COR-L47 (cell line): Measurements from ENCODE around the gene ZNF749.
"Not testable (repeated sequence)": the region's sequence is repeated elsewhere in the genome, so short reads cannot be mapped to it uniquely, and the experiment has no call there.

Source experiments
- DNase-seq: peaks from one replicate; lab custom pipeline; 2025; lab: John Stamatoyannopoulos, UW

ZNF749 gene

DNA sequence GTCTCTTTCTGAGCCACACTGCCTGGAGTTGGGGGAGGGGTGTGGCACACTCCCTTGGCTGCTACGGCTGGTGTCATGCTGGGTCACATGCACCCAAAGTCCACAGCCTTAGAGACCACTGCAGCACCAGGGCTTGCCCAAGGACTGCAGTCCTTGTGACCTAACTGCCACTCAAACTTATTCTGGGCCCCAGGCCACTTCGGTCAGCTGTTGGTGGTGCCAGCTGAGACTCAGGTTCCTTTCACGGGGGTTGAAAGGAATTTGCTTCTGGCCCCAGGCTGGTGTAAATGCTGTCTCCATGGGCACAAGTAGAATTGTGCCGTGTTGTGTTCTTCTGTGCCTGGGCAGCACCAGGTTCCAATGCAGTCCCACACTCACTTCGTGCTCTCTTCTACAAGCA is 31.4 kb downstream of the ZNF749 start:
- no peak for DNase-seq

DNA sequence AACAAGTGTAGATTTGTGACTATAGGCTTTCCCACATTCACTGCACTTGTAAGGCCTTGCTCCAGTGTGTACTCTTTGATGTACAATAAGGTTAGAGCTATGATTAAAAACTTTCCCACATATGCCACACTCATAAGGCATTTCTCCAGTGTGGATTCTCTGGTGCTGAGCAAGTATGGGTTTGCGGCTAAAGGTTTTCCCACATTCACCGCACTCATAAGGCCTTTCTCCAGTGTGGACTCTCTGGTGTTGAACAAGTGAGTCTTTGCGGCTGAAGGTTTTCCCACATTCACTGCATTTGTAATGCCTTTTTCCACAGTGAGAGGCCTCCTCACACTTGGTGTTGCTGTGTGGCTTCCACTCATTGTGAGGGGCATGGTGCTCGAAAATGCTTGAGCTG is 38.5 kb downstream of the ZNF749 start:
- no peak for DNase-seq

DNA sequence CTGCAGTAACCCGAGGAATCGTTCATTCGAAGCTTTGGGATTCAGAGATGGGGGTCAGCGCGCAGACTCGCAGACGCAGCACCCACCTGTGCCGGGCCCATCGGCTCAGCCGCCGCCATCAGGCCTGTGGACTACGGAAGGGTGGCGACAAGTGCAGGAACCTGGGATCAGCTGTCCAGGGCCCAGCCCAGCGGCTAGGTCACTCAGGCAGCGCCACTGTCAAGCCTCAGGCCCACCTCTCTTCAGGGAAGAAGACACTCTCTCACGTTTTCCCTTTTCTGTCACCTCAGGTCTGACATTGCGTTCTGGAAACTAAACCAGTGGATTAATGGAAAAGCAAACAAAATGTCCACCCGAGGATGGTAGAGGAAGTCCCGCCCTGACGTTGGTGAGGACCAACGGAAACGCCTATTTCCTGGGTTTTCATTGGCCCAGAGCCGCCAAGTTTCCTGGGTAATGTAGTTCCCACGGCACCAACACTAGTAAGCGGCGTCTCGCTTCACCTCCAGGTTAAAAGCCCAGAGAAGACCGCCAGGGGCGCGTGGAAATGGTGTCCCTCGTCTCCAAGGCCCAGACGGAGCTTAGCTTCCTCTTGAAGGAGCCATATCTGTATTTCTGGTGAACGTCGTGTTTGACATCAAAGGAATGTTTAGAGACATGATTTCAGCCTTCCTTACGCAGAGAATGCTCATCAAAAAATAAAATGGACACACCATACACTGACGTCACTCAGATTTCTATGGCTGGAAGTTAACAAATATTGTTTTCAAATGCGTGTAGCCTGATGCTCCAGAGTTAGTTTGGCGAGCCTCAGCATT is 42.3 kb downstream of the ZNF749 start, which contains the start of gene ZNF772:
Gene ZNF772 (minus strand): TSS at position 376 of the 818 bp plus-strand sequence. CDS start 257 bp downstream, at position 119.
- peak; percentile 90 for DNase-seq

DNA sequence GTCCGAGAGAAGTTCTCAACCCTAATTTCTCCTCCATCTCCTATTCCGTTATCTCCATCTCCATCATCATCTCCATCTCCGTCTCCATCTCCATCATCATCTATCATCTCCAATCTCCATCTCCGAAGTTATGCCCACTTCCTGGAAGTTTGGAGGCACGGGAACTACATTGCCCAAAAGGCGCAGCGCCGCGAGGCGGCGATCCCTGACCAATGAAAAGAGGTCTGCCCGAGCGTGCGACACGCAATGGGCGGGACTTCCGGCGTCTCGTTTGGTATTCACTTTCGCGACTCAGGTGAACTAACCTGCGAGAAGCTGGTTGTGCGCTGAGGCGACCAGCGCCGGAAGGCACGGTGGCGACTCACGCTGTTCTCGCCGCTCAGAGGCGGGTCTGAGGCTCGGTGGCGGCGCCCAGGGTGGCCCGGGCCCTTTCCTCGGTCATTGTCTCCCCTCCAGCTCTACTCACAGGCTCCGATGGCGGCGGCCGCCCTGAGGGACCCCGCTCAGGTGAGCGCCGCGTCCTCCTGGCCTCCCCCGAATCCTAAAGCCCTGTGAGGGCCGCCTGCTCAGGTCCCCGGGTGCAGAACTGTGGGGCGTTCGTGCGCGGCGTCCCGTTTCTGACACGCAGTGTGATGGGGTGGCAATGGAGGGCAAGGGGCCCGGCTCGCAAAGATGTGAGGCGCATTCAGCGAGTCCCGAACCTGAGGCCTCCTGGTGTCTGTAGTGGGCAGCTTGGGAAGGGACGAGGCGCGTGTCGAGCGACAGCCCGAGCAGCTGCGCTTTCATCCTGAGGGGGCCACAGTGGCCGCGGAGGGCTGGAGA is 52.6 kb downstream of the ZNF749 start, which contains the start of gene ZNF419:
Gene ZNF419 (plus strand): TSS at position 274 of the 822 bp plus-strand sequence. CDS start 201 bp downstream, at position 475.
- peak; percentile 96 for DNase-seq

DNA sequence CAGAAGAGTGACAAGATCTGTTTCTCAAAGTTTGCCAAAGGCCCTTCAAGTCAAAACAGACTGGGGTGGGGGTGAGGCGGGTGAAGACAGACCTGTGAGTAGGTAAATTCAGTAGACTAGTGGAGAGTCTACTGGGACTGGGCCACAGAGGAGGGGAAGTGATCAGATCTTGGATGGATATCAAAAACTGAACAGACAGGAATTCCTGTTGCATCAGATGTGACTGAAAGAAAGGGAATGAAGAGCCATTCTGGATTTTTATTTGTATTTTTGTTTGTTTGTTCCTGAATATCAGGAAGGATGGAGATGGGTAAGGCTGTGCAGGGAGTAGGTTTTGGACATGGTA is 53.1 kb downstream of the ZNF749 start:
- DNase-seq, result not testable (repeated sequence)
